ENCODE results near the gene FDX1. TPM values are rescaled to one million over a fixed set of nuclear protein-coding genes. Genes with fewer than 3 reads are reported as not detected.

Gene FDX1
- total and polyA plus RNA-seq, 2 of the 8 experiments (the other 6 are each of a cell fraction or from before 2014, with no cell fraction given), result 3.7 to 9.6 TPM

DNA sequence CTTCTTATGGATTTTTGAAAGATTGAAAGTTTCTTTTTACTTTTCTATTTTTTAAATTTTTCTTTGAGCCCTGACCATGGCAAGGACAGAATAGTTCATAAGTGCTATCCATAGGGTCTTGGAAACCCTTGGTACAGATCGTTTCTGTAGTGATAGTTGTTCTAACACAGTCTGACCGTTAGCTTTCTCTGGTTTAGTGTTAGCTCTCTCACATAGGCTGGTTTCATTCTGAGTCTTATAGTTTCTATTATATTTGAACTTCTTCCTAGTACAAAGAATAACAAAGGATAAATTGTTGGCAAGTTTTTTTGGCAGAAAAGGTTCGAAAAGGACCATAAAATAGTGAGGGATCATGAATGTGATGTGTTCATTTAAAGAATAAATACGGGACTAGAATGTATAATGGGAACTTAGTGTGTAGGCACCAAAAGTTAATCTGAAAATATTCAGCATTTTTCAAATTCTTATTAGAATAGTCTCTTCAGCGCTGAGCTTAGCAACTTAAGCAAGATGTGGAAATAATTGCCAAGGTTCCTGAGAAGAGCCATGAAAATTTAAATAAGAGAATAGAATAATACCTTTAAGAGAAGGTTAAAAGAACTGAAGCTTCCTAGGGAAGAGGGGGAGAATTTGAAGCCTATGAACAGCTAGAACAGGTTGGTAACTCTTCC is 24.1 kb downstream of the FDX1 start:
- no peaks in the 10 kb centered on the region for H3K79me2 ChIP-seq (ENCODE audit: control insufficient read depth in 1 of 2, insufficient read depth in 2 of 2, low read length in 2 of 2)
- 84% methylated on average over 5 of the region's 5 CpGs; no CpG with 5 or more reads in 1 of the 2 experiments for WGBS, 2 experiments (ENCODE audit: extremely low coverage in 1 of 2, insufficient coverage in 1 of 2, insufficient read length in 1 of 2, insufficient replicate concordance in 2 of 2, low coverage in 1 of 2, low lambda C conversion rate in 2 of 2, missing lambda C conversion rate in 1 of 2)
- H2BK5ac ChIP-seq (ENCODE audit: low read depth, low read length), result no peak overlapping the region
- no peak overlapping the region for H3K4me2 ChIP-seq (ENCODE audit: insufficient read depth in 1 of 2, low read depth in 2 of 2, low read length in 2 of 2)
- no peaks in the 10 kb centered on the region for H3K23me2 ChIP-seq (ENCODE audit: low read depth, low read length)
- H4K91ac ChIP-seq (replicated peaks; ENCODE audit: insufficient read length, low read length), result no peak overlapping the region
- H3K4ac ChIP-seq (replicated peaks; ENCODE audit: insufficient read length, low read depth, low read length), result no peak overlapping the region
- H3K23ac ChIP-seq (ENCODE audit: insufficient read length), result no peak overlapping the region
- no peak overlapping the region for H3K14ac ChIP-seq (ENCODE audit: insufficient read length)
- no peak for DNase-seq (ENCODE audit: low read depth in 1 of 2, low spot score in 2 of 2)
- no peak overlapping the region for H2BK20ac ChIP-seq (ENCODE audit: low read length)
- no peak overlapping the region for H3K4me3 ChIP-seq (ENCODE audit: extremely low read depth in 1 of 4, insufficient read depth in 2 of 4, low read depth in 3 of 4, low read length in 4 of 4)
- no peak overlapping the region for H3K9ac ChIP-seq (replicated peaks in 1 of 4; ENCODE audit: extremely low read depth in 1 of 4, low read depth in 3 of 4, low read length in 3 of 4)
- H4K8ac ChIP-seq (ENCODE audit: extremely low read depth, insufficient read depth, low read length), result no peak overlapping the region
- FAIRE-seq, result no peak
- H3K79me1 ChIP-seq (ENCODE audit: low read depth, low read length), result no peaks in the 10 kb centered on the region
- H2AFZ ChIP-seq (ENCODE audit: low read length), result no peak overlapping the region
- H3K9me3 ChIP-seq (ENCODE audit: insufficient read depth in 2 of 2, low read depth in 1 of 2, low read length in 1 of 2), result no peaks in the 10 kb centered on the region
- CTCF ChIA-PET (ENCODE audit: partially characterized antibody), result no interaction called here
- no peaks in the 10 kb centered on the region for H3K36me3 ChIP-seq (ENCODE audit: control insufficient read depth in 2 of 4, insufficient read depth in 4 of 4, low read length in 3 of 4)
- no peak overlapping the region for H3K27ac ChIP-seq (ENCODE audit: low read depth, low read length)
- no peak overlapping the region for H3K18ac ChIP-seq (ENCODE audit: extremely low read depth, low read length)
- no peak overlapping the region for H2BK15ac ChIP-seq (ENCODE audit: low read length)
- no peak overlapping the region for H4K5ac ChIP-seq (ENCODE audit: insufficient read length, low read depth, low read length)
- POLR2A ChIA-PET (ENCODE audit: partially characterized antibody), result no interaction called here
- H2AK5ac ChIP-seq (ENCODE audit: low read depth, low read length), result no peak overlapping the region
- H3K56ac ChIP-seq (replicated peaks; ENCODE audit: insufficient read length, low read depth, low read length), result no peak overlapping the region
- H2BK12ac ChIP-seq (ENCODE audit: low read depth, low read length), result no peak overlapping the region
- H3K4me1 ChIP-seq (replicated peaks in 1 of 4; ENCODE audit: control insufficient read depth in 3 of 4, insufficient read depth in 4 of 4, low read length in 3 of 4), result no peaks in the 10 kb centered on the region
- H3K27me3 ChIP-seq (replicated peaks in 1 of 4; ENCODE audit: control insufficient read depth in 3 of 4, extremely low read depth in 1 of 4, insufficient read depth in 3 of 4, low read length in 3 of 4), result no peaks in the 10 kb centered on the region
- H2BK120ac ChIP-seq (replicated peaks; ENCODE audit: low read depth, low read length), result no peak overlapping the region
- no peaks in the 10 kb centered on the region for H4K20me1 ChIP-seq (replicated peaks in 1 of 2; ENCODE audit: control insufficient read depth in 1 of 2, insufficient read depth in 2 of 2, low read length in 2 of 2)
- TF ChIP-seq, protein P1, sequence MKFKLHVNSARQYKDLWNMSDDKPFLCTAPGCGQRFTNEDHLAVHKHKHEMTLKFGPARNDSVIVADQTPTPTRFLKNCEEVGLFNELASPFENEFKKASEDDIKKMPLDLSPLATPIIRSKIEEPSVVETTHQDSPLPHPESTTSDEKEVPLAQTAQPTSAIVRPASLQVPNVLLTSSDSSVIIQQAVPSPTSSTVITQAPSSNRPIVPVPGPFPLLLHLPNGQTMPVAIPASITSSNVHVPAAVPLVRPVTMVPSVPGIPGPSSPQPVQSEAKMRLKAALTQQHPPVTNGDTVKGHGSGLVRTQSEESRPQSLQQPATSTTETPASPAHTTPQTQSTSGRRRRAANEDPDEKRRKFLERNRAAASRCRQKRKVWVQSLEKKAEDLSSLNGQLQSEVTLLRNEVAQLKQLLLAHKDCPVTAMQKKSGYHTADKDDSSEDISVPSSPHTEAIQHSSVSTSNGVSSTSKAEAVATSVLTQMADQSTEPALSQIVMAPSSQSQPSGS (IDR thresholded peaks at IDR 0.05; ENCODE audit: low read length), result no peak
- TF ChIP-seq POLR2A (IDR thresholded peaks at IDR 0.05; ENCODE audit: control extremely low read depth in 1 of 2, low read depth in 2 of 2, low read length in 2 of 2), result no peak
- TF ChIP-seq CBX8 (IDR thresholded peaks at IDR 0.05; ENCODE audit: borderline replicate concordance, low read depth, low read length), result no peak
- TF ChIP-seq TBP (IDR thresholded peaks at IDR 0.05; ENCODE audit: low read depth, low read length), result no peak
- no peak for TF ChIP-seq TCF12 (IDR thresholded peaks at IDR 0.05; ENCODE audit: low read depth, low read length)
- TF ChIP-seq SIN3A (conservative IDR thresholded peaks at IDR 0.05 in 1 of 2, IDR thresholded peaks at IDR 0.05 in 1 of 2; ENCODE audit: low read depth in 1 of 2, low read length in 2 of 2), result no peak
- TF ChIP-seq RXRA (IDR thresholded peaks at IDR 0.05; ENCODE audit: insufficient read depth, low read depth, low read length), result no peak
